Measurements from ENCODE around the gene FUOM.
A peak's percentile ranks its signal among the peaks of the same experiment; 100 is the strongest.

The FUOM gene

GRCh38 chr10:133357285-133358161, at the start of gene FUOM:
Gene FUOM, minus strand, starts transcription at chr10:133358019. Its CDS starts 12 bp downstream, at chr10:133358007.
- DNase-seq (ENCODE audit: low read depth) = no peak

GRCh38 chr10:133405844-133406527, 48.2 kb upstream of the FUOM start:
- DNase-seq (ENCODE audit: low read depth) = peak; percentile 41

DNA sequence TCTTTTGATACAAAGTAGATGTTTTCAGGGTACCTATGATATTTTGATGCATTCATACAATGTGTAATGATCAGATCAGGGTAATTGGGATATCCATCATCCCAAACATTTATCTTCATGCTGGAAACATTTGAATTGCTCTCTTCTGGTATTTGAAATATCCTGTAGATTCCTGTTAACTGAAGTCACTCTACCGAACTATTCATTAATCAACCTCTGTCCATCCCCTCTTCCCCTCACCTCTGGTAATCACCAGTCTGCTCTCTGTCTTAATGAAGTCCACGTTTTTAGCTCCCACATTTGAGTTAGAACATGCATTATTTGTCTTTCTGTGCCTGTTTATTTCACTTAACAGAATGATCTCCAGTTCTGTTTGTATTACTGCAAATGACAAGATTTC, 47.5 kb upstream of the FUOM start:
- peak; percentile 21 for DNase-seq (ENCODE audit: low read depth)

GRCh38 chr10:133403784-133404183, 46.0 kb upstream of the FUOM start:
- DNase-seq (ENCODE audit: low read depth) = no peak

- no peak for DNase-seq (ENCODE audit: low read depth)
Measured at GRCh38 chr10:133403359-133403758, 45.5 kb upstream of the FUOM start.

DNA sequence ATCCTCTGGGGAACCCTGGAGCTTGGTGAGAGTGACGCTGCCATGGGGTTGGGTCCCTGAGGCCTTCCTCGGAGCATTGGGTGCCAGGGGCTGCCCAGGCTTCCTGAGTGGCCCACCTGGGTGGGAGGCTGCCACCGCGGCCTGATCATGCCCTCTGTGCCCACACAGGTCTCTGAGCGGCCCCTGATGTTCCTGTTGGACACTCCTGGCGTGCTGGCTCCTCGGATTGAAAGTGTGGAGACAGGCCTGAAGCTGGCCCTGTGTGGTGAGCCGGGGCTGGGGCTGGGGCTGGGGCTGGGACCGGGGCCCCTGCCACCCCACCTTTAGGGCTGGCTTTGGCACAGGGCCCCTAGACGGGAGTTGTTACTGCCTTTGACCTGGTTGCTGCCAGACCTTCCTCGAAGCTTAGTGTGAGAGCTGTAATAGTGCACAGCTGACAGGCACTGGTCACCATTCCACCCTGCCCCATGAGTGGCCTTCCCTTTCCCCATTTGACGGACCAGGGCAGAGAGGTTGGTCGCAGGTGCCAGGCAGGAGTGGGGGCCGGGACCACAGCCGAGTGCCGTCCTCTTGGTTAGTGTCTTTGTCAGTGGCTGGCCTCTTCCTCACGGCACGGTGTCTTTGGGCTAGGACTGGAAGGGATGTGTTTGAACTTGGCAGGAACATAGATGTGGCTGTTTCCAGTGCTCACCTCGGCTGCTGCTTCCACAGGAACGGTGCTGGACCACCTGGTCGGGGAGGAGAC, 44.3 kb upstream of the FUOM start:
- no peak for DNase-seq (ENCODE audit: low read depth)

DNA sequence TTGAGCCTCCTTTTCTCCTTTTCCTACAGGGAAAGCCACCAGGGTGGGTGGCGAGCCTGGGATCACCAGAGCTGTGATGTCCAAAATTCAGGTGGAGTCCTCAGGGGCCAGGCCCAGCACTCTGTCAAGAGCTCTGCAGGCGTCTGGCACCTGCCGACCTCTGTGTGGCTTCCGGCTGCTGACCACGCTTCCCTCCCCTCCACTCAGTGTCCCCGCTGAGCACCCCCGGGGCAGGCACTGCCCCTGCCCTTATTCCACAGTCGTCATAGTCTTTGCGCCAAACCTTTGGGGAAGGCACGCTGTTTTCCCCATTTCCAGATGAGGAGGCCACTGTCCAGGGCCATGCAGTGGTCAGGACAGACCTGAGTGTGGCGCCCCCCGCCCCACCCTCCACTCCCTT, 43.7 kb upstream of the FUOM start:
- no peak for DNase-seq (ENCODE audit: low read depth)

GRCh38 chr10:133400624-133401424, 43.0 kb upstream of the FUOM start:
- DNase-seq (ENCODE audit: low read depth) = no peak

- DNase-seq (ENCODE audit: low read depth) = no peak
Measured at GRCh38 chr10:133399123-133399601, 41.3 kb upstream of the FUOM start.

DNA sequence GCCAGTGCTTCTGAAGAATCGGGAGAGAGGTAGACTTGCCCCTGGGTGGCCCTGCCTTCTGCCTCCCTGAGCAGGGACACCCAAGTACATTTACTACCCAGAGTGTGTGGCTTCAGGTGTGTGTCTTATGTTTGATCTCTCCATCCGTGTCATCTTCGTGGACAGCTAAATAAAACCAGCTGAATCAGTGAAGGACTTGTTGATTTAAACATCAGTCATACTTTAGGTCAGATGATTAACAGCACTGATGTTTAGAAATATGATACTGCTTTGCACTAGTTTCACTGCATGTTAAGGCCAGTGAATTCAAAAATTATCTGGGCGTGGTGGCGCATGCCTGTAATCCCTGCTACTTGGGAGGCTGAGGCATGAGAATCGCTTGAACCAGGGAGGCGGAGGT, 40.1 kb upstream of the FUOM start:
- no peak for DNase-seq (ENCODE audit: low read depth)

DNA sequence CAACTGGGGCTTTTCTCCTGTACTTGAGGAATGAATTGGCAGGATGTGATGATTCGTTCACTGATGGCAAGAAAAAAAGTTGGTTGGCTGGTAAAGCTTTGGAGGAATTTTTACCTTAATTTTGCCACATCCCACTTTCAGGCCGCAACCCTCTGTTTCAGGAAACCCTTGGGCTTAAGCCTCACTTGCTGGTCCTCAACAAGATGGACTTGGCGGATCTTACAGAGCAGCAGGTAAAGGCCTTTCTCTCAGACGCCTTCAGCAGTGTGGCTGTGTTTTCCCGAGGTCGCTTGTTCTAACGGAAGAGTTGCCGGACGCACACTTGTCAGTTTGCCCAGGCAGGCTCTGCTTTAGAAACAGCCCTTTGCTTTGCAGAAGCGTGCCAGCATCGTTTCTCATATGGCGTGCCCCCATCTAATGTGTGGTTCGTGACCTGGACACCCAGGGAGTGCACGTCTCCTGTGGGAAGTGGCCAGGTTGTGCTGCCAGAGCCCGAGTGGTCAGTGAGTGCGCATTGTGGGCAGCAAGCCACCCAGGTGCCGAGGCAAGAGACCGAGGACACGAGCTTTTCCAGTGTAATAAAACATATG, 38.3 kb upstream of the FUOM start:
- DNase-seq (ENCODE audit: low read depth) = no peak

GRCh38 chr10:133394801-133395221, 37.0 kb upstream of the FUOM start:
- DNase-seq (ENCODE audit: low read depth) = peak; percentile 6

DNA sequence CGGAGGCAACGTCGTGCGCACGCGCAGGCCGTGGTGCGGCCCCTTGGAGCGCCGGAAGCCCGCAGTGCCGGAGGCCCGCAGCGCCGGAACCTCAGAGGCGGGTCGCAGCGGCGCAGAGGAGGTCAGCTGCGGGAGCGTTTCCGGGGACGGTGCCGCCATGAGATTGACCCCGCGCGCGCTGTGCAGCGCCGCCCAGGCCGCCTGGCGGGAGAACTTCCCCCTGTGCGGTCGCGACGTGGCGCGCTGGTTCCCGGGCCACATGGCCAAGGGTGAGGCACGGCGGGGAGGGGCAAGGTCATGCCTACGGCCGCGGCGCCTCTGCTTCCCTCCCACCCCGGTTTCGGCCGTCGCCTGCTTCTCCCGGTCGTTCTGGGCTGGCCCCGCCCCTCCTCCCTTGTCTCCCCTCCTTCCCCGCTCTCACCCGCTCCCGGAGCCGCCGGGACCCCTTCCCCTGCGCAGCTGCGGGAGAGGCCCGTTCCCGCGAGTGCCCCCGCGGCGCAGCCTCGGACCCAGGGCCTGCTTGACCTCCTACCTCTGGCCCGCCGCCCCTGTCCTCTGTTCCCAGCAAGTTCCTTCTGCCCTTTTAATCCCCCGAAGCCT, 36.3 kb upstream of the FUOM start, which contains the start of gene MTG1:
Gene MTG1, plus strand, starts transcription at position 94 of the 600 bp plus-strand sequence. Its CDS starts 64 bp downstream, at position 158.
- peak; percentile 85 for DNase-seq (ENCODE audit: low read depth)

DNA sequence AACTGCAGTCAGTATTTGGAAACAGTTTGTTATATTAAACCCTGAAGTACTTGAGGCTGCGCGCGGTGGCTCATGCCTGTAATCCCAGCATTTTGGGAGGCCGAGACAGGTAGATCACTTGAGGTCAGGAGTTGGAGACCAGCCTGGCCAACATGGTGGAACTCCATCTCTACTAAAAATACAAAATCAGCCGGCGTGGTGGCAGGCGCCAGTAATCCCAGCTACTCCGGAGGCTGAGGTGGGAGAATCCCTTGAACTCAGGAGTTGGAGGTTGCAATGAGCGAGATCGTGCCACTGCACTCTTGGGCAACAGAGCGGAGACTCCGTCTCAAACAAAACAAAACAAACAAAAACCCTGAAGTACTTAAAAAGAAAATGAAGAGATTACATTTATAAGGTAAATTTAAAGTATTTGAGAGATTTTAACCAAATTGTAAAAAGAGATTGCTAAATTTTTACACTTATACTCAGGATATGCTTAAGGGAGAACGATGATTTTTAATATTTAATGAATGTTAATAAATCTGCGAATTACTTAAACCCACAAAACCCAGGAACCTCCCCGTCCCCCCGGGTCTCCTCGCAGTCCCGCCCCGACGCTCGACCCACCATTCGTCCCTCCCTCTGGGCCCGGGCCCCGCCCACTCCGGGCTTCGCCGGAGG, 35.7 kb upstream of the FUOM start:
- peak; percentile 21 for DNase-seq (ENCODE audit: low read depth)

GRCh38 chr10:133391761-133392518, 34.1 kb upstream of the FUOM start:
- no peak for DNase-seq (ENCODE audit: low read depth)

GRCh38 chr10:133391249-133391635, 33.4 kb upstream of the FUOM start:
- no peak for DNase-seq (ENCODE audit: low read depth)

DNA sequence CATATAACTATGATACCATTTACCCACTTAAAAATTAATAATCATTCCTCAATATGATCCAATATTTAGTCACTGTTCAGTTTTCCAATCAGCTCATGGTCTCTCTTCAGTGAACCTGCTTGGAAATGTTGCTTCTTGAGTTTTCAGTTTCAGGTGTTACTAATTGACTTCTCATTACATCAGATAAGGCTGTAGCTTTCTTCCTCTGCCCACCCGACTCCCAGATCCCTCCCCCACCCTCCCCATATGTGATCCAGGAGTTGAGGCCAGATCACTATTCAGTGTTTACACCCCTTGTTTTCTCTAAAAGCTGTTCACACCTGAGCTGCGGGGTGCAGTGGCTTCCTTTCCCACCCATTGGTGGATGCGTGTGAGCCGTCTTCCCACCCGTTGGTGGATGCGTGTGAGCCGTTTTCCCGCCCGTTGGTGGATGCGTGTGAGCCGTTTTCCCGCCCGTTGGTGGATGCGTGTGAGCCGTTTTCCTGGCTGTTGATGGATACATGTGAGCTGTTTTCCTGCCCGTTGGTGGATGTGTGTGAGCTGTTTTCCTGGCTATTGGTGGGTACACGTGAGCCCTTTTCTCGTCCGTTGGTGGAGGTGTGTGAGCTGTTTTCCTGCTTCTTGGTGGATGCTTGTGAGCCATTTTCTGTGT, 32.9 kb upstream of the FUOM start:
- DNase-seq (ENCODE audit: low read depth) = no peak

DNA sequence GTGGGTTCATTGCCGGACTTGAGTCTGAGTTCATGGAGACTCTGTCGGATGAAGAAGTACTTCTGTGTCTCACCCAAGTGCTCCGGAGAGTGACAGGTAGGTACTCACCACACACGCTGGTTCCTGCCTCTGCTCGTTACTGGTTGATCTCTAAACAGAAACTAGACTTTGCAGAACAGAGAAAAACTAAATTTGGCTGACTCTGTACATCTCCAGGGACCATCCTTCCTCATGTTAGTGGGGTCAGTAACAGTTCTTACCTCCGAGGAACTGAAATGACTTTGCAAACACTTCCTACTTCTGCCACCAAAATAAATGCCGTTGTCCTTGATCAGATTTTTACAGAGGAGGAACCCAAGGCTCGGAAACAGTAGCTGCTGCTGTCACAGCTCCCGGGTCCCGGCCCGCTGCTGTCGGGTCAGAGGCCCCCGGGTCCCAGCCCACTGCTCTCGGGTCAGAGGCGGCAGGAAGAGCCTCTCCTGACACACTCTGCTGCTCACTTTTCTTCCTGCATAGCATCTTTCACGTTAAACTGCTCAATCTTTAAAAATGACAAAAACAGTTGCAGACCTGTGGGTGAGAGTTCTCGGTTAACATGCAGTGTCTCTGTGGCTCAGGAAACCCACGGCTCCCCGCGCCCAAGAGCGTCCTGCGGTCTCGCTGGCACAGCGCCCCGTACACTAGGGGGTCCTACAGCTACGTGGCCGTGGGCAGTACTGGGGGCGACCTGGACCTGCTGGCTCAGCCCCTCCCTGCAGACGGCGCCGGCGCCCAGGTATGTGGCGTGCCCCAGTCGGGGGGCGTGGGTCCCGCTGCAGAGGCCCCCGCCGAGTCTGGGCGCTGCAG, 31.4 kb upstream of the FUOM start:
- DNase-seq (ENCODE audit: low read depth) = no peak

Measured in amniotic epithelial cell (primary cell).